ENCODE measurements around the gene BABAM2. TPM values are rescaled to one million over a fixed set of nuclear protein-coding genes. Genes with fewer than 3 reads are reported as not detected.
A peak's percentile ranks its signal among the peaks of the same experiment; 100 is the strongest.

Gene BABAM2
- total RNA-seq, 2 donors from 2014 or later = 32.2 to 33.5 TPM

DNA sequence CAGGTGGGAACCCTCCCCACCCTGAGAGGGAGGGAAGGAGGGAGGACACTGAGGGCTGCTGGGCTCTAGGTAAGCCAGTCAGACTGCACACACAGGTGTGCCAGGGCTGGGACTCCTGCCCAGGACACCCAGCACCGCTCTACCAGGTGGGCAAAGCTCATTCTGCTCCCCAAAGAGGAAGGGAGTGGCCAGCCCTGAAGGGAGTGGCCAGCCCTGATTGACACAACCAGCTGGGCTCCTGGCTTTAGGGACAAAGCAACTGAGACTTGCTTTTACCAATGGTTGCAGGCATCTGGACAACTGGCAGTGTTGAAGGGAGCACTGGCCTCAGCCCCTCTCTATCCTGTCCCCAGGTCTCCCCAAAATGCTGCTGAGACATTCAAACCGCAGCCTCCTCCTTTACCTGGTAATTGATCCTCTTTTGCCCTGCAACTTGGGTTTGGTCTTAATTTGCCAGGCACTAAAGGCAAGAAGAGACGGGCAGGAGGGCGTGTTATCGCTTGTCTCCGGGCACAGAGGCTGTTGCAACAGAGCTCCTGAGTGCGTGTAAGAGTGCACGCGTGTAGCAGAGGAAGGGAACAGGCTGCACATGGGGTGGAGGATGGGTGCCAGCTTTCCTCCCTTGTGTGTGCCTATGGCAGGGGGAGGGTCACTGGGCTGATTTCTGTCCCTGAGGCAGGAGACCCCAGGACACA, 487.6 kb downstream of the BABAM2 start:
- peaks cover 25% of the 10 kb centered on the region for H3K4me1 ChIP-seq
- H3K4me3 ChIP-seq = no peak overlapping the region
- peak overlapping the region; percentile 52 to 80 for H3K9ac ChIP-seq (ENCODE audit: low read depth in 2 of 2, low read length in 2 of 2)
- DNase-seq = peak; percentile 88
- H3K27ac ChIP-seq = peak overlapping the region; percentile 89
- no peaks in the 10 kb centered on the region for H3K27me3 ChIP-seq
- TF ChIP-seq, protein P1, sequence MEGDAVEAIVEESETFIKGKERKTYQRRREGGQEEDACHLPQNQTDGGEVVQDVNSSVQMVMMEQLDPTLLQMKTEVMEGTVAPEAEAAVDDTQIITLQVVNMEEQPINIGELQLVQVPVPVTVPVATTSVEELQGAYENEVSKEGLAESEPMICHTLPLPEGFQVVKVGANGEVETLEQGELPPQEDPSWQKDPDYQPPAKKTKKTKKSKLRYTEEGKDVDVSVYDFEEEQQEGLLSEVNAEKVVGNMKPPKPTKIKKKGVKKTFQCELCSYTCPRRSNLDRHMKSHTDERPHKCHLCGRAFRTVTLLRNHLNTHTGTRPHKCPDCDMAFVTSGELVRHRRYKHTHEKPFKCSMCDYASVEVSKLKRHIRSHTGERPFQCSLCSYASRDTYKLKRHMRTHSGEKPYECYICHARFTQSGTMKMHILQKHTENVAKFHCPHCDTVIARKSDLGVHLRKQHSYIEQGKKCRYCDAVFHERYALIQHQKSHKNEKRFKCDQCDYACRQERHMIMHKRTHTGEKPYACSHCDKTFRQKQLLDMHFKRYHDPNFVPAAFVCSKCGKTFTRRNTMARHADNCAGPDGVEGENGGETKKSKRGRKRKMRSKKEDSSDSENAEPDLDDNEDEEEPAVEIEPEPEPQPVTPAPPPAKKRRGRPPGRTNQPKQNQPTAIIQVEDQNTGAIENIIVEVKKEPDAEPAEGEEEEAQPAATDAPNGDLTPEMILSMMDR (IDR thresholded peaks at IDR 0.05) = no peak
- no peaks in the 10 kb centered on the region for H3K9me3 ChIP-seq
- intact Hi-C loops (cut with DNase I) = no loop called here
- H3K36me3 ChIP-seq = no peaks in the 10 kb centered on the region

DNA sequence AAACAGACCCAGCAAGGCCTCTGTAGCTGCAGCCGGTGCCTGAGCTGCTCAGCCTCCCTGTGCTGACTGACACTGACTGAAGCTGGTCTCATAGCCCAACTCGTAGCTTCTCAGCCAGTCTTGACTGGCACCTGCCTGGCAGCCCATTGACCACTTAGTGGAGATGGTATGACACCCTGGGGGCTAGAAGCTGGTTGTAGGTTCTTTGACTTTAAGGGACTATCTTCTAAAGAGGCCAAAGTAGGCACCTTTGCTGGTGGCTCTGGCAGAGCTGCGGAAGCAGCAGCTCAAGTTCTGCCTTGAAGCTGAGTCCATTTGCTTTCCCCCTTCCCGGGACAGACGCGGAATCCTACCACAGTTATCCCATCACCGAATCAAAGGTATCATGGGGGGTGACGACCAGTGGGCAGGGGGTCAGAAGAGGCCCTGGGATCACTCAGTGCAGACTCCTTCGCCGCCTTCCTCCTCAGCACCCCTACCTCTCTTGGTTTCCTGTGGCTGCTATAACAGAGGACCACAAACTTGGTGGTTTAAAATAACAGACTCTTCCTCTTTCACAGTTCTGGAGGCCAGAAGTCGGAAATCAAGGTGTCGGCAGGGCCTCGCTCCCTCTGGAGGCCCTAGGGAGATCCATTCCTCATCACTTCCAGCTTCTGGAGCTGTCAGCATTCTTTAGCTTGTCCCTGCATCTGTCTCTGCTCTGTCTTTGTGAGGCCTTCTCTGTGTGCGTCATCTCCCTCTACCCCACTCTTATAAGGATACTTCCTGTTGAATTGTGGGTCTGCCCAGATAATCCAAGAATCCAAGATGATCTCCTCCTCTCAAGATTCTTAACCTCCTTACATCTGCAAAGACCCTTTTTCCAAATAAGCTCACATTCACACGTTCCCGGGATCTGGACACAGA, 488.4 kb downstream of the BABAM2 start:
- TF ChIP-seq, protein P1 (IDR thresholded peaks at IDR 0.05) = no peak
- no peak for DNase-seq
- peaks cover 25% of the 10 kb centered on the region for H3K4me1 ChIP-seq

DNA sequence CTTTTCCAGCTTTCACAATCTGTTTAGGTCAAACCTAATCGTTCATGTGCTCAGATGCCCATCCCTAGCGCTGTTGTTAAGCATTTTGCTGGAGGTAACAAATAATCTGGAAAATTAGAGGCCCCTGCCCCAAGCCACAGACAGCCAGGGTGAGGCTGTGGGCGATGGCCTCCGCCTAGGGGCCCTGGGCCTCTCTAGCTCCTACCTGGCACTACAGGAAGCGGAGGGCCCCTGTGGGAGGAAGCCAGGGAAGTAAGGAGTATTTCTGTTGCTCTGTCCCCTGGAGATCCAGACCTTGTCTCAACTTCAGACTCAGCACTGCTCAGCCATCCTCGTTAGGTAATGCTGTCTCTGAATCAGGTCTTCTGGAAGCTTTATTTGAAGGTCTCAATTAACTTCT, 489.7 kb downstream of the BABAM2 start:
- H3K9me3 ChIP-seq = no peaks in the 10 kb centered on the region
- H3K9ac ChIP-seq (ENCODE audit: low read depth in 2 of 2, low read length in 2 of 2) = peak overlapping the region in 1 of 2 donors; percentile 80
- no peaks in the 10 kb centered on the region for H3K27me3 ChIP-seq
- no peak overlapping the region for H3K27ac ChIP-seq
- H3K4me3 ChIP-seq = no peak overlapping the region
- peaks cover 25% of the 10 kb centered on the region for H3K4me1 ChIP-seq
- no peak for DNase-seq
- intact Hi-C loops (cut with DNase I) = no loop called here
- TF ChIP-seq, protein P1 (IDR thresholded peaks at IDR 0.05) = no peak
- no peaks in the 10 kb centered on the region for H3K36me3 ChIP-seq

More for the DNA sequence above, 488.4 kb downstream of the BABAM2 start:
- Histone ChIP-seq H3K36me3 (no peaks in the 10 kb centered on the region), H3K4me3 (no peak overlapping the region), H3K9me3 (no peaks in the 10 kb centered on the region), H3K27ac (peak overlapping the region; percentile 89), H3K9ac (ENCODE audit: low read depth in 2 of 2, low read length in 2 of 2) (peak overlapping the region; percentile 44 to 80), H3K27me3 (no peaks in the 10 kb centered on the region)
- intact Hi-C loops (cut with DNase I) = no loop called here

DNA sequence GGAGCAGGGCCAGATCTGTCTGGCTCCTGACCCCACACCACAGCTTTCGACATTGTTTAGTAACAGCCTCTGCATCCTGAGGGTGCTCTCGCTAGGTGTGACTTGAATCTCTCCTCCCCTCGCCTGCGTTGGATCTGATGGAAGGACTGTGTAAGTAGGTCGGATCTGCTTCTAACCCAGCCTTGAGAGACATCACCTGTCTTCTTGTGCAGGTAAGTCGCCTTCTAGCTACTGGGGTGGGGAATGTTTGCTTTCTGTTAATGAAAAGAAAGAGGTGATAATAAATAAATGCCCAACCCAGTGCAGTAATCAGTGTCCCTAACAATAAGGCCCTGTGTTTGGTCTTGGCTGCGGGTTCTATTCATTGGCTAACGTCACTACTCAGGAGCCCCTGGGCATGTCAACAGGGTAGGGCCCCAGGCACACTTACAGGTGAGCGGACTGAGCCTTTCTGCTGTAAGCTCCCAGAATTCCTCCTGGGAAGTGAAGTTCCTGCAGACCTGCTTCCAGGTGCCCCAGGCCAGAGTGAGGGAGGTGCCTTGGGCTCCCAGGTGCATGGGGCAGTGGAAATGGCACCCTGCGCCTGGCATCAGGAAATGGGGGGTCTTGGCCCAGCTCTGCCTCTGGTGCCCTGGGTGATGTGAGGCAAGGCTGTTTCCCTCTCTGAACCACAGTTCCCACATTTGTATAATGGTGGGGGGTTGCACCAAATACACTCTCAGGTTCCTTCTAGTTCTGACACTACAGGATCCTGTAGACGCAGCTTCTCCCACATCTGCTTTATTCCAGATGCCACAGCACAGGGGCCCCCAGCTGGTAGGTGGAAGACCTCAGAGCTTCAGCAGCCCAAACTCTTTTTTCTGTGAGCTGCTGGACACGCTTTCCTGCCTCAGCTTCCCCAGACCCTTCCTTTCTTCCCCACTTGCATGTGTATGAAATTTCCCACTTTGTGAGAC, 491.0 kb downstream of the BABAM2 start:
- H3K9ac ChIP-seq (ENCODE audit: low read depth in 2 of 2, low read length in 2 of 2) = peak overlapping the region in 1 of 2 donors; percentile 80
- peaks cover 25% of the 10 kb centered on the region for H3K4me1 ChIP-seq
- peak; percentile 67 for DNase-seq
- no peaks in the 10 kb centered on the region for H3K27me3 ChIP-seq
- TF ChIP-seq, protein P1 (IDR thresholded peaks at IDR 0.05) = no peak
- H3K36me3 ChIP-seq = no peaks in the 10 kb centered on the region
- H3K4me3 ChIP-seq = no peak overlapping the region
- intact Hi-C loops (cut with DNase I) = no loop called here
- no peaks in the 10 kb centered on the region for H3K9me3 ChIP-seq
- H3K27ac ChIP-seq = peak overlapping the region; percentile 49

DNA sequence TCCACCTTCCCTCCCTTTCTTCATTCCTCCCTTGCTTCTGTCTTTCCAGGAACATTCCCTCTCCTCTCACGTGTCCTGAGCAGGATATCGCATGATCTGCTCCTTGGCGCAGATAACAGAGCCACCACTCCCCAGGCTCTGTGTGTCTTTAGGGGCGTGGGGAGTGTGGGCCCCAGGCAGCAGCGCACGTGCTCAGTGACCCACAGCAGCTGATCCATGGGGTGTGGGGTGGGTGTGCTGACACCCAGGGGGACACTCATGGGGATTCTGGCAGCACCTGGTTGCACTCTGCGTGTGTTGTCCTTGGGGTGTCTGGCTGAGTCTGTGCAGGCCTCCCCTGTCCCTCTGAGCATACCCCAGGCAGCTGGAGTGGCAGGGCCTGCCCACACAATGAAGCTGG, 492.2 kb downstream of the BABAM2 start:
- H3K4me1 ChIP-seq = peaks cover 25% of the 10 kb centered on the region
- no peaks in the 10 kb centered on the region for H3K36me3 ChIP-seq
- no peaks in the 10 kb centered on the region for H3K27me3 ChIP-seq
- intact Hi-C loops (cut with DNase I) = no loop called here
- H3K27ac ChIP-seq = peak overlapping the region; percentile 49
- H3K9me3 ChIP-seq = no peaks in the 10 kb centered on the region
- TF ChIP-seq, protein P1 (IDR thresholded peaks at IDR 0.05) = no peak
- DNase-seq = peak; percentile 48
- H3K9ac ChIP-seq (ENCODE audit: low read depth in 2 of 2, low read length in 2 of 2) = peak overlapping the region in 1 of 2 donors; percentile 14
- no peak overlapping the region for H3K4me3 ChIP-seq
